ENCODE measurements around the gene AGAP3.

GRCh38 chr7:151126491-151127137 lies 40.3 kb downstream of the AGAP3 start:
- no peak for TF ChIP-seq CTCF (IDR thresholded peaks at IDR 0.05)
- no peak for TF ChIP-seq POLR2A (IDR thresholded peaks at IDR 0.05)

Measured in testis (tissue), 2 donors.